Measurements from ENCODE around the gene EDEM3.
"Not testable (repeated sequence)": the region's sequence is repeated elsewhere in the genome, so short reads cannot be mapped to it uniquely, and the experiment has no call there.

The EDEM3 gene

GRCh38 chr1:184739796-184740195 lies 14.9 kb downstream of the EDEM3 start:
- DNase-seq (ENCODE audit: extremely low read depth in 1 of 2, low read depth in 1 of 2) = no peak

- DNase-seq (ENCODE audit: extremely low read depth in 1 of 2, low read depth in 1 of 2) = no peak
Measured at GRCh38 chr1:184739070-184739469, 15.6 kb downstream of the EDEM3 start.

GRCh38 chr1:184734980-184735379 lies 19.7 kb downstream of the EDEM3 start:
- DNase-seq (ENCODE audit: extremely low read depth in 1 of 2, low read depth in 1 of 2) = no peak

- no peak for DNase-seq (ENCODE audit: extremely low read depth in 1 of 2, low read depth in 1 of 2)
Measured at GRCh38 chr1:184724843-184725242, 29.8 kb downstream of the EDEM3 start.

GRCh38 chr1:184716158-184716557 lies 38.5 kb downstream of the EDEM3 start:
- DNase-seq (ENCODE audit: extremely low read depth in 1 of 2, low read depth in 1 of 2) = no peak

GRCh38 chr1:184709418-184709817 lies 45.2 kb downstream of the EDEM3 start:
- no peak for DNase-seq (ENCODE audit: extremely low read depth in 1 of 2, low read depth in 1 of 2)

- no peak for DNase-seq (ENCODE audit: extremely low read depth in 1 of 2, low read depth in 1 of 2)
Measured at GRCh38 chr1:184708084-184708676, 46.5 kb downstream of the EDEM3 start.

- DNase-seq (ENCODE audit: extremely low read depth in 1 of 2, low read depth in 1 of 2) = no peak
Measured at GRCh38 chr1:184705271-184705670, 49.4 kb downstream of the EDEM3 start.

GRCh38 chr1:184701816-184702215 lies 52.8 kb downstream of the EDEM3 start:
- no peak for DNase-seq (ENCODE audit: extremely low read depth in 1 of 2, low read depth in 1 of 2)

- no peak for DNase-seq (ENCODE audit: extremely low read depth in 1 of 2, low read depth in 1 of 2)
Measured at GRCh38 chr1:184698969-184699368, 55.7 kb downstream of the EDEM3 start.

GRCh38 chr1:184698016-184698415 lies 56.6 kb downstream of the EDEM3 start:
- DNase-seq (ENCODE audit: extremely low read depth in 1 of 2, low read depth in 1 of 2) = no peak

- no peak for DNase-seq (ENCODE audit: extremely low read depth in 1 of 2, low read depth in 1 of 2)
Measured at GRCh38 chr1:184696403-184696802, 58.3 kb downstream of the EDEM3 start.

GRCh38 chr1:184695023-184695422 lies 59.6 kb downstream of the EDEM3 start:
- no peak for DNase-seq (ENCODE audit: extremely low read depth in 1 of 2, low read depth in 1 of 2)

- DNase-seq (ENCODE audit: extremely low read depth in 1 of 2, low read depth in 1 of 2) = no peak
Measured at GRCh38 chr1:184693011-184693410, 61.6 kb downstream of the EDEM3 start.

GRCh38 chr1:184691719-184692324 lies 62.8 kb downstream of the EDEM3 start:
- DNase-seq (ENCODE audit: extremely low read depth in 1 of 2, low read depth in 1 of 2) = no peak

- DNase-seq (ENCODE audit: extremely low read depth in 1 of 2, low read depth in 1 of 2) = no peak
Measured at GRCh38 chr1:184686540-184686939, 68.1 kb downstream of the EDEM3 start.

GRCh38 chr1:184685116-184685515 lies 69.5 kb downstream of the EDEM3 start:
- no peak for DNase-seq (ENCODE audit: extremely low read depth in 1 of 2, low read depth in 1 of 2)

GRCh38 chr1:184684285-184685074 lies 70.2 kb downstream of the EDEM3 start:
- DNase-seq (ENCODE audit: extremely low read depth in 1 of 2, low read depth in 1 of 2) = no peak

- no peak for DNase-seq (ENCODE audit: extremely low read depth in 1 of 2, low read depth in 1 of 2)
Measured at GRCh38 chr1:184682956-184683355, 71.7 kb downstream of the EDEM3 start.

GRCh38 chr1:184680611-184681225 lies 73.9 kb downstream of the EDEM3 start:
- DNase-seq (ENCODE audit: extremely low read depth in 1 of 2, low read depth in 1 of 2) = not testable (repeated sequence)

- not testable (repeated sequence) for DNase-seq (ENCODE audit: extremely low read depth in 1 of 2, low read depth in 1 of 2)
Measured at GRCh38 chr1:184679472-184679871, 75.2 kb downstream of the EDEM3 start.

GRCh38 chr1:184677344-184677743 lies 77.3 kb downstream of the EDEM3 start:
- DNase-seq (ENCODE audit: extremely low read depth in 1 of 2, low read depth in 1 of 2) = no peak

Measured in activated CD8-positive, alpha-beta memory T cell treated with anti-CD3 and anti-CD28 coated beads for 1 hour (primary cell).